Stimulated activated CD4-positive, alpha-beta T cell treated with anti-CD3 and anti-CD28 coated beads, Interleukin-15, amount 100 ng/mL, for 48 hours (primary cell): ENCODE results near the gene PLLP.

Experiments used
- DNase-seq, 2 donors: peaks; one replicate each; pipeline ENCODE4 v3.0.0-alpha.2; 2020; ENCODE audit warnings: low read depth in 2 of 2

PLLP gene

GRCh38 chr16:57256601-57257395 lies 27.7 kb downstream of the PLLP start:
- DNase-seq, result no peak

DNA sequence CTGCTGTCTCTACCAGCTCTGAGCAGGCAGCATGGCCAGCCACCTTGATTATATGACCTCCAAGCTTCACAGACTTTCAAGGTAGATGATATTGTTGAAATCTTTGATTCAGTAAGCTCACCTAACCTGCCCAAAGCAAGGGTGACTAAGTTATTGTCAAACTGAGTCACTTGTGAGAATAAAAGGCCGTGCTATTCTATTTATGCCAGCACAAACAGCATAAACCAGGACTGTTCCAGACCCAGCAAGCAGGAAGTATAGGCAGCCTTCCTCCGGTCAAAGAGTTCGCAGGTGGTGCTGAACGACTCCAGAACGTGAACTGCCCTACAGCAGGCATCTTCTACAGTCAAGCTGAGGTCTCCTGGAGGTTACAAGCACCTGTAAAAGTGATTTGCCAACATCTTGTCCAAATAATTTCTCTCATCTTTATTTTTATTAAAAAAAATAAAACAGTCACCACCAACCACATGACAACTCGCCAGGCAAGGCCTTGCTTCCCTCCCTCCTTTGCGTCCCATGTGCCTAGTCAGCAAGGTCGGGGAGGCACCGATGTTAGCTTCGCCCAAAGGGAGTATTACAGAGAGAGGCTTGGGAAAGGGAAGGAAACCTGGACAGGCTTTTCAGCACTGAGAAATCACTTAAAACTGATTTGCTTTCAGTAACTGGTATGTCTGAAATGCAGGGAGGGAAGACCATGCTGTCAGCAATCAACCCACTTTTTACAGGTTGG lies 28.6 kb downstream of the PLLP start:
- DNase-seq, result no peak

DNA sequence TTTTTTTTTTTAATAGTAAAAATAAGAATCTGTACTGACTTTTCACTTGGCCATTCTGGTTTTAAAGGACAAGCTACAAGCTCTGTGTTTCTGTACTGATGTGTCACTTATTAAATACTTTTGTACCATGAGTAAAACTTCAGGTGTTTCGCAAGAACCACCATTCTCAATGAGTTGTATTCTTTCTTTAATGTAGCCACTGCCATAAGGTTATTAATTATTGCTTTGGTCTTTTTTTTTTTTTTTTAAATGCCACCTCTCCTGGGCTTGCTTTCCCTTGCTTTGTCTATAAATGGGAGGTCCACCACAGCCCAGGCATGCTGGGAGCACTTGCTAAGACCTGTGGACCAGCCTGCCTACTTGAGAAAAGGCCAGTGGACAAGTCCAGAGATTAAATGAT lies 31.0 kb downstream of the PLLP start:
- DNase-seq, result no peak

- no peak for DNase-seq
Observed at GRCh38 chr16:57252148-57252721, 32.2 kb downstream of the PLLP start.

GRCh38 chr16:57251352-57251751 lies 33.1 kb downstream of the PLLP start:
- no peak for DNase-seq

DNA sequence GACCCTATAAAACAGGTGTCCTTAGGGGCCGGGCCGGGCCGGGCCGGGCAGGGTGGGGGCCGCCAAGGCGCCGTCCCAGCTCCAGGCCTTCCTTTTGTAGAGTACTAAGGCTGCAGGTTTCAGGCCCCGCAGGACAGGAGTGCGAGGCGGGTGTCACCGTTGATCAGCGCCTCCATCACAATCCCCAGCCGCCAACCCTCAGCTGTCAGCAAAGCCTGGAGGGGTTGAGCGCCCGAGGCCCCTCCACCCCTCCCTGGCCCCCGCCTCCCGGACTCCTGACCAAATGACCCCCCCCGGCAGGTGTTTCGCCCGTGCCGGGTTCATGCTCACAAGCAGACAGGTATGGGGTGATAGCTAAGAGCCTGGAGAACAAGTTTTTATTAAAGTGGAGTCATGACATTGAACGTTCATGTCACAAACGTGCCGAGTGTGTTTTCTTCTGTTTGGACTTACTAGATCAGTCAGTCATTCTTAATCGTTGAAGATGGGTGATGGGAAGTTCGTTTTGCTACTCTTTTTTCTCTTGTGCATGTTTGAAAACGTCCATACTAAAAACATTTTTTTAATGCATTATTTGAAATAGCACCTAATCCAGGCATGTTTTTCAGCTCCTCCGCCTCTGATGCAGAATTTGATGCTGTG lies 38.9 kb downstream of the PLLP start:
- DNase-seq, result no peak

DNA sequence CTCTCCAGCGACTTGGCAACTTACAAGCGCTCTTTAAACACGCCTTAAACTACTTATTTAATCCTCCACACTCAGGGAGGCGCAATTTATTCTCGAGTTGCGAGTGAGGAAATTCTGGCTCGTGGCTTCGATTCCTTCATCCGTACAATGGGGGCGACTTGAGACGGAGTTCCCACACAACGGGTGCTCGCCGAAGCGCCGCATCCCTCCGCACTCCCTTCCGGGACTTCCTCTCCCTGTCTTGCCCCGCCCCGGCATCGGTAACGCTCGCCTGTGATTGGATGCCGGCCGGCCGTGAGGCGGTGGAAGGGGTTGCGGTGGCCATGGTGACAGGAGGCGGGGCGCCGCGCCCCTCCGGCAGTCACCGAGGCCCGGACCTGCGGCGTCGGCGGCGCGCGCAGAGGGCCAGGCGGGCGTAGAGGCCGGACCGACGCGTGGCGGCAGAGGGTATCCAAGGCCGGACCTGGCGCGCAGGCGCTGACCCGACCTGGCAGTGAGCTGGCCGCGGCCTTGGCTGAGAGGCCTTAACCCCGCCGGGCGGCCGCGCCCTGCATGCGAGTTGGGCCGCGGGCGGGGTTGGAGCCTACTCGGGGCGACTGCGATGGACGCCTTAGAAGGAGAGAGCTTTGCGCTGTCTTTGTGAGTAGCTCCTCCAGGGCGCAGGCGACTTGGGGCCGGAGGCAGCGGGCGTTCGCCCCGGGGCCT lies 39.6 kb downstream of the PLLP start, which contains the start of gene ARL2BP:
TSS of gene ARL2BP (plus strand) at position 493 of the 705 bp plus-strand sequence. CDS start at position 602, 109 bp downstream.
- DNase-seq, result peak; percentile 94 to 98

- no peak for DNase-seq
Observed at GRCh38 chr16:57244463-57244766, 40.1 kb downstream of the PLLP start.

DNA sequence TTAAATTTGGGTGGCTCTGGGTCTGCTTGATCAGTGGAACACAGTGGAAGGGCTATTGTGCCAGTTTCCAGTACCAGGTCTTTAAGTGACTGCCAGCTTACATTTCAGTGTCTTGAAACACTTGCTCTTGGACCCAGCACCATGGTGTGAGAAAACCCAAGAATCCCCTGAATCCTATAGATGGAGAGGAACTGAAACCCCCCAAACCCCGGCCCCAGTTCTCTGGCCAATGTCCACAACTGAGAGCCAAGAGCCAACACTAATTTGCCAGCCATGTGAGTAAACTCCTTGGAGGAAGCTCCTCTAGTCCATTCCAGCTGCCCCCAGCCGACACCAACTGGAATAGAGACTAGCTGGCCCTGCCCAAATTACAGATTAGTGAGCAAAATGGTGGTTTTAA lies 41.8 kb downstream of the PLLP start:
- no peak for DNase-seq

DNA sequence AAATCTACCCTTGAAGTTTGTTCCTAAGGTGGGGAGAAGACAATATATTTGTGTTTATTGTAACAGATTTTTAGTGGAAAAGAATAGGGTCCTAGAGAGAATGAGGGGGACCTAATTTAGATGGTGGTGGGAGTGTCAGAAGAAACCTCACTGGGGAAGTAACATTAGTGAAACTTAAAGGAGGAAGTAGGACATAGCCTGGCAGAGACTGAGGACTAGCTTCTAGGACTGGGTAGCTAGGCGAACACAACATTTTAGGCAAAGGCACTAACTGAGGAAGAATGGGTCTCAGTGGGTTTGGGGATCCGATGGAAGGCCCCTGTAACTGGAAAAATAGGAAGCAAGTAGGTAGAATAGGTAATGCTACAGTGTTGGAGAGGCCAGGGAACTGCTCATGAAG lies 43.6 kb downstream of the PLLP start:
- no peak for DNase-seq

DNA sequence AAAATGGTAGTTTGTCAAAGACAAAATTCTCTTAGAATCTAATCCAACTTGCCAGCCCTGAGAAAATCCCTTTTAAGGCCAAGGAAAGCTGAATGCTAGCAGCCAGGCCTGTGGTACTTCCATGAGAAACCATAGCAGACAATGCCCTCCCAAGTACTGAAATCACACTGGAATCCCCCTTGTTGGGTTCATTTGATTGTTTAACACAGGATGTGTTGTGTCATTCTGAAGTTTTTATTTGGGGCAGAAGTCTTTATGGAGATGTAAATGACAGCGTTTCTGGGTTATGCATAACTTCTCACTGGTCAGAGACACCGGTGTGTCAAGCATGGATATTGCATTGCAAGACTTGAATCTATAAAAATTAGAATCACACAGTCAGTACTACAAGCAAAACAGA lies 45.4 kb downstream of the PLLP start:
- no peak for DNase-seq

- DNase-seq, result no peak
Observed at GRCh38 chr16:57238682-57239081, 45.8 kb downstream of the PLLP start.

DNA sequence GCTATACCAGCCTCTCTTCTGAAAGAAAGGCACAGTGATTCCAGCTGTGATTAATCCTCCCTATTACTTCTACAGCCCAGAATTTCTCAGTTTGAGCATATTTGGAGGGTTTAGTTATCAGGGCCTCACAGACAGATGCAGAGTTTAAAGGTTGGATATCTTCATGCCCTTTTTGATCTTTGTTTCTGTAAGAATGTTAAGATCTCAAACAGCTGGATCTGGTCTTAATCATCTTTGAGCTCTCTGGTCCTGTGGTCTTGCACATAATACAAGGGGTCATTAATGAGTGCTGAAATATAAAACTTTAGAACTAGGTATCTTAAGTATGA lies 48.5 kb downstream of the PLLP start:
- no peak for DNase-seq

DNA sequence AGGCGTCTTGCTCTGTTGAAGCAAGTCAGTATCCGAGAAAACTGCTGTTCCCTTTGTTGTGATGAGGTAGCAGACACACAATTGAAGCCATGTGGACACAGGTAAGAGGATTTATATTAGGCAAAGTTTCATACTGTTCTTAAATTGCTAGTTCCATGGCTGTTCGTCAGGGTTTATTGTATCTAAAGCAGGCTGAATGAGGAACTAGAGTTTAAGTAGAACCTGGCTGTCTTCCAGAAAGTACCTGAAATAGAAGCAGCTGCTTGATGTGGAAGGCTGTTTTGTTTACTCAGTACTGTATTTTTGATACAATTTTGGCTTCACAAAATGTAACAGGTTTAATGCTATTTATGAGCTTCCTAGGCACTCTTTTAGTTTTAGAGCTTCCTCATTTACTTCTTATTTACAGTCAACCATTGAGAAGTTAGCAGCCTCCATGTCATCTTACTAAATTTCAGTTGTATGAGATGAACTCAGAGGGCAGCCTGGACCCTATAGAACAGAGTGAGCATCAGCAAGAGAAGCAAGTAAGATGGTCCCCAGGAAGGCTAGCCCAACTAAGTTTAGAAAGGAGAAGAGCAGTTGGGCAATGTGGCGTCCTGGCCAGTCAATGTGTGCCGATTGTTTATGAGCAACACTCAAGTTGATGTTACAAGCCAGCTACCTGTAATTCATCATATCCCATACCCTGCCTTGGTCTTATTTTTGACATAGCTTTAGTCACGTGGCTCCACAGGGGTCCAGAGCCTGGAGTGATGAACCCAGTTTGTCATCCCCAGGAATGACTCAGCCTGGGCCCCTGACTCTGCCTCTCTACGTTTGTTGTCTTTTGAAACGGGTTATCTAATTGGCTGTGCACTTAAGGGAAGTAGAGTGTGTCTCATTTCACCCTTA lies 49.1 kb downstream of the PLLP start:
- DNase-seq, result peak; percentile 38 to 43

DNA sequence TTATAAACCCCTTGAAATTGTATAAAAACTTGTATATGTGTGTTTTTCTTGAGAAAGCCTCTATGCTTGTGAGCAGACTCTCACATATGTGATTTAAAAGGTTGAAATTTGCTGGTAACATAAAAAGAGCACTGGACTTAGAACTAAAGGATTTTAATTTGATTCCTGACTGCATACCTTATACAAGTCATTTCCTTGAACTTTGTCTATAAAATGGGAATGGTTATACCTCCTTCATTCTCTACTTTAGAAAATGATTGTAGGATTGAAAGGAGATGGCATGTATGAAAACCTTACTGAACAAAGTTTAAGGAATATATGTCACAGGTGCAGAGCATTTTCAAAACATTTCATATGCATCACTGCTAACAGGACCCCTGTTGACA lies 49.8 kb downstream of the PLLP start:
- DNase-seq, result no peak

GRCh38 chr16:57233944-57234706 lies 50.3 kb downstream of the PLLP start:
- no peak for DNase-seq

- no peak for DNase-seq
Observed at GRCh38 chr16:57231821-57232350, 52.6 kb downstream of the PLLP start.

DNA sequence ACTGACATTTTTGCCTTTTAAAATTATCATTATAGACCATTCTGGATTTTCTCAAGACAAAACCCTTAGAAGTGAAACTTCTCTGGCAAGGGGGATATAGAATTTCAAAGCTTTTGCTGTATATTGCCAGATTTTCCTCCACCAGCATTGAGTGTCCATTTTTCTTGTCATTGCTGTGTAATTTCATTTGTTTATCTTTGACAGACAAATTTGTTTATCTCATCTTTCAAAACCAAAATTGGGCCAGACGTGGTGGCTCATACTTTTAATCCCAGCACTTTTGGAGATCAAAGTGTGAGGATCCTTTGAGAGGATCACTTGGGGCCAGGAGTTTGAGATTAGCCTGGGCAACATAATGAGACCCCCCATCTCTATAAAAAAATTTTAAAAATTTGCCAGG lies 55.4 kb downstream of the PLLP start:
- DNase-seq, result no peak

- DNase-seq, result no peak
Observed at GRCh38 chr16:57226701-57227621, 57.5 kb downstream of the PLLP start.
